ENCODE data around the gene ZCCHC7.
"Not testable (repeated sequence)": the region's sequence is repeated elsewhere in the genome, so short reads cannot be mapped to it uniquely, and the experiment has no call there.

The ZCCHC7 gene

GRCh38 chr9:37119907-37120842 lies at the start of gene ZCCHC7:
Gene ZCCHC7, plus strand, starts transcription at chr9:37120574.
- DNase-seq (ENCODE audit: low spot score) (peak; percentile 84), FAIRE-seq (peak; percentile 67)

GRCh38 chr9:37074790-37075189 lies 45.6 kb upstream of the ZCCHC7 start:
- not testable (repeated sequence) for FAIRE-seq; DNase-seq (ENCODE audit: low spot score)

GRCh38 chr9:37079370-37080164 lies 40.8 kb upstream of the ZCCHC7 start:
- DNase-seq (ENCODE audit: low spot score): peak; percentile 87
- peak; percentile 49 for FAIRE-seq

- not testable (repeated sequence) for FAIRE-seq; DNase-seq (ENCODE audit: low spot score)
These were observed 40.2 kb upstream of the ZCCHC7 start for GRCh38 chr9:37080165-37080628.

- FAIRE-seq: not testable (repeated sequence)
These were observed 38.9 kb upstream of the ZCCHC7 start for GRCh38 chr9:37081507-37081906.

GRCh38 chr9:37082214-37082765 lies 38.1 kb upstream of the ZCCHC7 start:
- FAIRE-seq (no peak), DNase-seq (ENCODE audit: low spot score) (no peak)

More at GRCh38 chr9:37081507-37081906, 38.9 kb upstream of the ZCCHC7 start:
- DNase-seq (ENCODE audit: low spot score): not testable (repeated sequence)

- DNase-seq (ENCODE audit: low spot score): no peak
- no peak for FAIRE-seq
These were observed 36.7 kb upstream of the ZCCHC7 start for GRCh38 chr9:37083654-37084053.

- DNase-seq (ENCODE audit: low spot score) (no peak), FAIRE-seq (no peak)
These were observed 35.1 kb upstream of the ZCCHC7 start for GRCh38 chr9:37085233-37085632.

GRCh38 chr9:37092714-37093295 lies 27.6 kb upstream of the ZCCHC7 start:
- DNase-seq (ENCODE audit: low spot score); FAIRE-seq: not testable (repeated sequence)

GRCh38 chr9:37094751-37095150 lies 25.6 kb upstream of the ZCCHC7 start:
- no peak for DNase-seq (ENCODE audit: low spot score)
- no peak for FAIRE-seq

- DNase-seq (ENCODE audit: low spot score) (no peak), FAIRE-seq (no peak)
These were observed 23.7 kb upstream of the ZCCHC7 start for GRCh38 chr9:37096628-37097027.

- DNase-seq (ENCODE audit: low spot score) (no peak), FAIRE-seq (no peak)
These were observed 23.1 kb upstream of the ZCCHC7 start for GRCh38 chr9:37097294-37097693.

GRCh38 chr9:37100327-37100726 lies 20.0 kb upstream of the ZCCHC7 start:
- no peak for FAIRE-seq

GRCh38 chr9:37100741-37101140 lies 19.6 kb upstream of the ZCCHC7 start:
- no peak for DNase-seq (ENCODE audit: low spot score)
- no peak for FAIRE-seq

More at GRCh38 chr9:37100327-37100726, 20.0 kb upstream of the ZCCHC7 start:
- no peak for DNase-seq (ENCODE audit: low spot score)

- no peak for FAIRE-seq
These were observed 17.9 kb upstream of the ZCCHC7 start for GRCh38 chr9:37102486-37102885.

GRCh38 chr9:37104183-37104889 lies 16.0 kb upstream of the ZCCHC7 start:
- FAIRE-seq: peak; percentile 63
- peak; percentile 46 for DNase-seq (ENCODE audit: low spot score)

More at GRCh38 chr9:37102486-37102885, 17.9 kb upstream of the ZCCHC7 start:
- DNase-seq (ENCODE audit: low spot score): no peak

- FAIRE-seq: no peak
- no peak for DNase-seq (ENCODE audit: low spot score)
These were observed 15.1 kb upstream of the ZCCHC7 start for GRCh38 chr9:37105234-37105633.

- DNase-seq (ENCODE audit: low spot score) (no peak), FAIRE-seq (no peak)
These were observed 12.7 kb upstream of the ZCCHC7 start for GRCh38 chr9:37107701-37108100.

- FAIRE-seq; DNase-seq (ENCODE audit: low spot score): not testable (repeated sequence)
These were observed 5.9 kb upstream of the ZCCHC7 start for GRCh38 chr9:37114442-37114841.

GRCh38 chr9:37117956-37118355 lies 2.4 kb upstream of the ZCCHC7 start:
- FAIRE-seq: no peak
- no peak for DNase-seq (ENCODE audit: low spot score)

All from RCC 7860 (cell line).